DMS 273 treated with DMSO at 0.1 percent for 48 hours (cell line): Measurements from ENCODE around the gene MIXL1.
"Not testable (repeated sequence)": the region's sequence is repeated elsewhere in the genome, so short reads cannot be mapped to it uniquely, and the experiment has no call there.

ENCODE experiments used
- DNase-seq: peaks from one replicate; lab custom pipeline; 2025; lab: John Stamatoyannopoulos, UW

MIXL1 gene

GRCh38 chr1:226215239-226215638 is 8.2 kb upstream of the MIXL1 start:
- DNase-seq = no peak

- DNase-seq = no peak
These were observed 7.4 kb upstream of the MIXL1 start for GRCh38 chr1:226216056-226216455.

- DNase-seq = no peak
These were observed 6.2 kb upstream of the MIXL1 start for GRCh38 chr1:226217273-226217672.

- no peak for DNase-seq
These were observed 2.8 kb upstream of the MIXL1 start for GRCh38 chr1:226220473-226221189.

GRCh38 chr1:226222686-226223085 is 778 bp upstream of the MIXL1 start:
- DNase-seq = no peak

- no peak for DNase-seq
These were observed 351 bp downstream of the MIXL1 start for GRCh38 chr1:226223786-226224244.

GRCh38 chr1:226226601-226227000 is 3.1 kb downstream of the MIXL1 start:
- DNase-seq = no peak

GRCh38 chr1:226233293-226233692 is 9.8 kb downstream of the MIXL1 start:
- no peak for DNase-seq

- no peak for DNase-seq
These were observed 10.3 kb downstream of the MIXL1 start for GRCh38 chr1:226233806-226234205.

- no peak for DNase-seq
These were observed 13.4 kb downstream of the MIXL1 start for GRCh38 chr1:226236826-226237225.

- no peak for DNase-seq
These were observed 16.0 kb downstream of the MIXL1 start for GRCh38 chr1:226239421-226239820.

- DNase-seq = no peak
These were observed 24.6 kb downstream of the MIXL1 start for GRCh38 chr1:226248091-226248490.

- no peak for DNase-seq
These were observed 25.3 kb downstream of the MIXL1 start for GRCh38 chr1:226248796-226249195.

GRCh38 chr1:226250511-226250910 is 27.0 kb downstream of the MIXL1 start:
- no peak for DNase-seq

- DNase-seq = not testable (repeated sequence)
These were observed 29.4 kb downstream of the MIXL1 start for GRCh38 chr1:226252841-226253240.

- DNase-seq = no peak
These were observed 30.5 kb downstream of the MIXL1 start for GRCh38 chr1:226253933-226254332.

GRCh38 chr1:226255380-226255779 is 31.9 kb downstream of the MIXL1 start:
- DNase-seq = no peak

- no peak for DNase-seq
These were observed 38.4 kb downstream of the MIXL1 start for GRCh38 chr1:226261818-226262217.

- DNase-seq = no peak
These were observed 45.1 kb downstream of the MIXL1 start for GRCh38 chr1:226268421-226269124.

GRCh38 chr1:226272233-226272902 is 48.9 kb downstream of the MIXL1 start:
- not testable (repeated sequence) for DNase-seq

- no peak for DNase-seq
These were observed 50.7 kb downstream of the MIXL1 start for GRCh38 chr1:226274138-226274537.

GRCh38 chr1:226276077-226276682 is 52.7 kb downstream of the MIXL1 start:
- no peak for DNase-seq
